Choroid plexus epithelial cell (primary cell): ENCODE results near the gene N4BP2L2.

Experiments
- DNase-seq: peaks from one replicate; pipeline ENCODE4 v3.0.0-alpha.2; 2010; ENCODE audit warnings: low read depth
- H3K4me3 ChIP-seq: 2 replicates; pipeline ENCODE4 v1.5.1; 2011; ENCODE audit warnings: low read depth, mild to moderate bottlenecking, control low read depth, low read length, moderate library complexity
- TF ChIP-seq, protein P1 (sequence below): conservative IDR thresholded peaks from 2 replicates; pipeline ENCODE4 v1.5.1; 2011; ENCODE audit warnings: low read depth, mild to moderate bottlenecking, control low read depth, inconsistent platforms, low read length, moderate library complexity

Gene N4BP2L2

DNA sequence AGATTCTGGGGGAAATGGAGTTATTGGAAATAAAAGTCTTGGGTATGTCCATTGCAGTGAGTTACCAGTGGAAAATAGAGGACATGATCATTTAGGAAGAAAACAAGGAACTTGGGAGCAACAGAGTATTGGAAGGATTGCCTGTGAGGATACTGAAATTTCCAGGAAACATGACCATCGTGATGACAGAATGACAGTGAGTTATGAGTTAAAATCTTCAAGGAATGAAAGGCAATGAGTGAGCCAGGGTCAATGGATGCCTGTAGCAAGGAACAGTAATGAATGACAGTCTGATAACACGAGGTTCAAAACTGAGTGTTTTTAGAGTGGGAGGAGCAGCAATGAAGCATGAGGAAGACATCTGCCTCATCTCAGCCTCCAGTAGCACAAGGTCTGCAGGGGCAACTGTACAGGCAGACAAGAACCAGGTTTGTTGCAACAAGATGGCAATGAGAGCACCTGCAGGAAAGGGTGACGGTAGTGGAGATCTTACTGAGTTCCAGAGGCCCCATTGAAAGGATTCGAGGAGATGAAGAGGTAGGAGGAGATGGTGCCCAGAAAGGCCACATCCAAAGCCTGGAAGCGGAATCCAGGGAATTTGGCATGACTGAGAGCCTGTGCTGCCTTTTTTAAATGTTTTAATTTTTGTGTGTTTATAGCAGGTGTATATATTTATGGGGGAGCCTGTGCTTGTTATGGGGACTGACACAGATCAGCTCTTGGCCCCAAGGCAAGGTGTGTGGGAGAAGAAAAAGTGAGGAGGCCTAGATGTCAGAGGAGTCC, 154.6 kb downstream of the N4BP2L2 start:
- TF ChIP-seq, protein P1, sequence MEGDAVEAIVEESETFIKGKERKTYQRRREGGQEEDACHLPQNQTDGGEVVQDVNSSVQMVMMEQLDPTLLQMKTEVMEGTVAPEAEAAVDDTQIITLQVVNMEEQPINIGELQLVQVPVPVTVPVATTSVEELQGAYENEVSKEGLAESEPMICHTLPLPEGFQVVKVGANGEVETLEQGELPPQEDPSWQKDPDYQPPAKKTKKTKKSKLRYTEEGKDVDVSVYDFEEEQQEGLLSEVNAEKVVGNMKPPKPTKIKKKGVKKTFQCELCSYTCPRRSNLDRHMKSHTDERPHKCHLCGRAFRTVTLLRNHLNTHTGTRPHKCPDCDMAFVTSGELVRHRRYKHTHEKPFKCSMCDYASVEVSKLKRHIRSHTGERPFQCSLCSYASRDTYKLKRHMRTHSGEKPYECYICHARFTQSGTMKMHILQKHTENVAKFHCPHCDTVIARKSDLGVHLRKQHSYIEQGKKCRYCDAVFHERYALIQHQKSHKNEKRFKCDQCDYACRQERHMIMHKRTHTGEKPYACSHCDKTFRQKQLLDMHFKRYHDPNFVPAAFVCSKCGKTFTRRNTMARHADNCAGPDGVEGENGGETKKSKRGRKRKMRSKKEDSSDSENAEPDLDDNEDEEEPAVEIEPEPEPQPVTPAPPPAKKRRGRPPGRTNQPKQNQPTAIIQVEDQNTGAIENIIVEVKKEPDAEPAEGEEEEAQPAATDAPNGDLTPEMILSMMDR: no peak

More for the DNA sequence above, 154.6 kb downstream of the N4BP2L2 start:
- DNase-seq: no peak
- no peak overlapping the region for H3K4me3 ChIP-seq
